BLaER1 (cell line): ENCODE results near the gene TADA2B.

Source experiments
- H3K27ac ChIP-seq: shearing (Covaris generic); formaldehyde crosslinking; 2 replicates; pipeline ENCODE4 v1.8.1; 2022
- H3K27me3 ChIP-seq: shearing (Covaris generic); formaldehyde crosslinking; 2 replicates; pipeline ENCODE4 v1.8.1; 2022
- H3K36me3 ChIP-seq: shearing (Covaris generic); formaldehyde crosslinking; 2 replicates; pipeline ENCODE4 v1.8.1; 2022
- H3K4me1 ChIP-seq: shearing (Covaris generic); formaldehyde crosslinking; 2 replicates; pipeline ENCODE4 v1.8.1; 2022
- H3K4me2 ChIP-seq: shearing (Covaris generic); formaldehyde crosslinking; 2 replicates; pipeline ENCODE4 v1.8.1; 2022
- H3K4me3 ChIP-seq: shearing (Covaris generic); formaldehyde crosslinking; 2 replicates; pipeline ENCODE4 v1.8.1; 2022
- H3K9ac ChIP-seq: shearing (Covaris generic); formaldehyde crosslinking; 2 replicates; pipeline ENCODE4 v1.8.1; 2022
- H3K9me3 ChIP-seq: shearing (Covaris generic); formaldehyde crosslinking; 2 replicates; pipeline ENCODE4 v1.8.1; 2022
- H4K20me1 ChIP-seq: shearing (Covaris generic); formaldehyde crosslinking; 2 replicates; pipeline ENCODE4 v1.8.1; 2022
- Cebpa-rat ChIP-seq: shearing (Covaris generic); IDR thresholded peaks from 2 replicates; pipeline ENCODE4 v1.8.1; 2022

TADA2B gene

DNA sequence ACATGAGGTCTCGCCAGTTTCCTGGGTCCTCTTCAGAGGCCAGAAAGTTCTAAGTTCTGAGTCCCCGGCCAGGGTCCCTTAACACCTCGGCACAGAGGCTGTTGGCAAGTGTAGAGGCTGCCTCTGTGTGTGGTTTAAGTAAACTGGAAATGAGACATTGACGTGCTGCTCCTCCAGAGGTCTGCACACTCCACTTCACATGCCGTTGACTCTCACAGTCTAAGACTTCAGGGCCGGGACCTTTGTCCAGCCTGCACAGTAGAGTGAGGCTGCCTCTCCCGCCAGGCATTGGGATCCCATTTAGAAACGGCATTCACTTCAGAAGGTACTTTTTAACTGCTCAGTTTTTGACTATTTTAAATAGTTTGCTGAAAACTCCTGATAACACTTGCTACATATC, 10.6 kb upstream of the TADA2B start:
- no peak overlapping the region for H3K4me3 ChIP-seq
- H4K20me1 ChIP-seq = peaks cover 71% of the 10 kb centered on the region
- no peaks in the 10 kb centered on the region for H3K27me3 ChIP-seq
- peak overlapping the region; percentile 3; the same call in 1 of the 2 replicates for H3K9ac ChIP-seq
- H3K4me2 ChIP-seq = peak overlapping the region; percentile 59; the same call in 1 of the 2 replicates
- H3K4me1 ChIP-seq = peaks cover 66% of the 10 kb centered on the region
- H3K36me3 ChIP-seq = peaks cover 58% of the 10 kb centered on the region
- H3K9me3 ChIP-seq = no peaks in the 10 kb centered on the region
- H3K27ac ChIP-seq = 0 out of 2 replicates have a peak overlapping the region, but pooled peaks have one; percentile 57
- TF ChIP-seq Cebpa-rat = no peak

DNA sequence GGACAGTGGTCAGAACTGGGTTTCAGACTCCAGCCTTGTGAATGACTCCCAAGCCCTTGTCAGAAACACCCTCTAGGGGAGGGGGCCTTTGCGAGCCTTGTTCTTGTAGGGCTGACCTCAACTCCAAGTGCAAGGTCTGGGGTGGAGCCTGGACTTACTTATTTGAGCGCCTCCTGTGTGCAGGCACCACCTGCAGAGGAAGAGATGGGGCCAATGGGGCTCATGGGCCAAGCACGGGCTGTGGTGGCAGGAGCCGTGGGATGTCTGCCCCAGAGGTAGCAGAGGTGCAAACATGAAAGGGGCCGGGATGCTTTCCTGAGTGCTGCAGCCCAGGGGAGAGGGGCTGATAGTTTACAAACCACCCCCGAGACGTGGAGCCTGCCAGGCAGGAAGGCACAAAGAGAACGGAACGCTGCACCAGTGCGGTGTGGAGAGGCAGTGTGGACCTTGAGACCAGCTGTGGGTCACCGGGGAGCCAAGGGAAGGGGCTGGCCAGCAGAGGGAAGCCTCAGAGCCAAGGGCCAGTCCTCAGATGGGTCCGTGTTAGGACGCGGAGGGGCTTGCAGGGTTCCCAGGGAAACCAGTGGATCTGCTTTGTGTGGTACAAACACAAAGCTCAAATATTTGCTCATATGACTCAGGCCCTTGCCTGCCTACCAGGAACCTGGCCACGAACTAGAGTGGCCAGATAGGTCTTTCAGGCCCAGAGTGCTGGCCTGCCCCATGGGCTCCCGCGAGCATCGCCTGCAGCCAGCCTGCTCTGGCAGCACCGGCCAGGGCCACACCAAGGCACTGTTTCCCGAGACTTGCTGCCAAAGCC, 8.7 kb upstream of the TADA2B start:
- H3K36me3 ChIP-seq = peaks cover 44% of the 10 kb centered on the region
- no peak overlapping the region for H3K4me3 ChIP-seq
- H4K20me1 ChIP-seq = peaks cover 54% of the 10 kb centered on the region
- H3K27me3 ChIP-seq = no peaks in the 10 kb centered on the region
- H3K9me3 ChIP-seq = no peaks in the 10 kb centered on the region
- H3K27ac ChIP-seq = no peak overlapping the region
- H3K4me2 ChIP-seq = no peak overlapping the region
- H3K9ac ChIP-seq = no peak overlapping the region
- peaks cover 51% of the 10 kb centered on the region for H3K4me1 ChIP-seq
- TF ChIP-seq Cebpa-rat = no peak

DNA sequence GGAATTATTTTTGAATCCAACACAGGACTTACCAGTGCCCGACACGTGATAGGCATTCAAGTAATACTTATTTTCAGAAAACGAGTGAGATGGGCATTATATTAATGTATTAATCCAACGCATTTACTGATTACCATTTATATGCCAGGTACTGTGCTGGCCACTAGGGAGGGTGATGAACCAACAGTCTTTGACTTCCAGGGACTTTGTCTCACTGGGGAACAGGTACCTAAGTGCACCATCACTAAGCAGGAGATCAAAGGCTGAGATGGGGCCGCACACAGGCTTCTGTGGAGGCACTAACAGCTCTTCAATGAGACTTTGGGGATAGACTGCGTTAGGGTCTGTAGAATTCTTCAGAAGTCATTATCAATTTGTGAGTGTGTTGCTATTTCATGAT, 5.7 kb upstream of the TADA2B start:
- Histone ChIP-seq H3K36me3 (peaks cover 15% of the 10 kb centered on the region), H3K9me3 (no peaks in the 10 kb centered on the region), H3K4me3 (no peak overlapping the region), H3K27ac (no peak overlapping the region), H4K20me1 (peaks cover 35% of the 10 kb centered on the region), H3K9ac (no peak overlapping the region), H3K4me2 (no peak overlapping the region), H3K4me1 (peaks cover 31% of the 10 kb centered on the region), H3K27me3 (peaks cover 9% of the 10 kb centered on the region)
- no peak for TF ChIP-seq Cebpa-rat

DNA sequence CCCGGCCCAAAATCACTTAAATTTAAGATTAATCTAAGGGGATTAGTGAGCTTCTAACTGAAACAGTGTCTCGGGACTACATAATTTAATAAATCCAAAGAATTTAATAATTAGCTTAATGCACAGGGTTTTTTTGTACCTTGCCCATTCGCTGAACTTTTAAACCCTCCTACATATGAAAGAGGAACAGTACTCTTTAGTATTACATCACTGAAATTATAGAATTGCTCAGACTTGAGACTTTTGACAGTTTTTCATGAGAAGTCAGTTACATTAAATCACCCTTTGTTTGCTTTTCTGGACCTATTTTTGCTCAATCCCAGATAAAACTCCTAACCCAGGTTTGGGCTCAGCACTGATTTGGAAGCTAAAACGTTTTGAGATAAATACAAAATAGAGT, 2.4 kb upstream of the TADA2B start:
- no peak overlapping the region for H3K4me3 ChIP-seq
- no peaks in the 10 kb centered on the region for H3K9me3 ChIP-seq
- H3K27ac ChIP-seq = no peak overlapping the region
- H3K4me1 ChIP-seq = peaks cover 32% of the 10 kb centered on the region
- no peak overlapping the region for H3K4me2 ChIP-seq
- H3K36me3 ChIP-seq = no peaks in the 10 kb centered on the region
- no peak for TF ChIP-seq Cebpa-rat
- no peak overlapping the region for H3K9ac ChIP-seq
- peaks cover 10% of the 10 kb centered on the region for H3K27me3 ChIP-seq
- peaks cover 35% of the 10 kb centered on the region for H4K20me1 ChIP-seq

DNA sequence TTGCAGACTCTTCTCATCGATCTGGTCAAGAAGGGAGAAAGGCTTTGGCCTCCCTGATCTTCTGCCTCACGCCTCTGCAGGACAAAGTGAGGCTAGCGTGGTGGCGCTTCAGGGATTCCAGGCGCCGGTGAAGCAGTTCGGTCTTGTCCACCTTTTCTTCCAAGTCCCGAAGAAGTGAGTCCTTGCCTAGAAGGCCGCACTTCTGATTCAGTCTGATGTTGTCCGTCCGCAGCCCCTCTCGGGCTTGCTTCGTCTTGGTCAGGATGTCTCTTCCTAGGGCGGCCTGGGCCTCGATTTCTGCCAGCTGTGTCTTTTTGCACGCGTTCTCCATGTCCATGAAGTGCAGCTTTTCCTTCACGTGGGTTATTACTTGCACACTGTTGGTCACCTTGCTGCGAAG, 1.9 kb upstream of the TADA2B start:
- no peak for TF ChIP-seq Cebpa-rat
- H3K27me3 ChIP-seq = peaks cover 10% of the 10 kb centered on the region
- H3K36me3 ChIP-seq = no peaks in the 10 kb centered on the region
- H3K4me2 ChIP-seq = no peak overlapping the region
- no peak overlapping the region for H3K9ac ChIP-seq
- no peaks in the 10 kb centered on the region for H3K9me3 ChIP-seq
- H3K4me3 ChIP-seq = no peak overlapping the region
- H4K20me1 ChIP-seq = peaks cover 39% of the 10 kb centered on the region
- no peak overlapping the region for H3K27ac ChIP-seq
- H3K4me1 ChIP-seq = peaks cover 37% of the 10 kb centered on the region

DNA sequence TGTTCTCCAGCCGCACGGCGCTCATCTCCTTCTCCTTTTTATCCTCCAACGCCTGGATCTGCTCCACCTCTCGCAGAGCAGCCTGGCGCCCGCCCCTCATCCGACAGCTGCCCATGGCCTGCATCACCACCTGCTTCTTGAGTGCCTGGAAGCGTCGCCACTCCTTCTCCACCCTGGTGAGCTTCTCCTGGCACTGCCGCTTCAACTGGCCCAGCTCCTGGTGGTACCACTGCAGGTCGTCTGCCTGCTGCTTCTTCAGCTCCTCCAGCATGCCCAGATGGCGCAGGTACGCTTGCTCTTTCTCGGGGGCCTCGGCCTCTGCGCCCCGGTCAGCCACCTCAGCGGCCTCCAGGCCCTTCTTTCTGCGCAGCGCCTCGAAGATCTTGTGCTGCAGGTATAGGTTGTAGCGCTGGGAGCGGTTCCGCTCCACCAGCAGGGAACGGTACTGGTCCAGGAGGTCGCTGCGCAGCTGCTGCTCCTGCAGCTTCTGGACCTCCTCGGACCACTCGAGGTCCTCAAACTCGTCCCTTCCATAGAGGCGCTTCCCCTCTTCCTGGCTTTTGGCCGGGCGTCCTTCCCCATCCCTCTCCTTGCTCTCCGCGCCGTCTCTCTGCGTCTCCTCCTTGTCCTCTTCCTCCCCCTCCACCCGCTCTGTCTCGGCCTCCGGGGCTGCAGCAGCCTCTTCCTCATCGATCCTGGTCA, 1.2 kb upstream of the TADA2B start:
- H3K4me3 ChIP-seq = peak overlapping the region; percentile 100
- H3K27ac ChIP-seq = no peak overlapping the region
- H3K36me3 ChIP-seq = no peaks in the 10 kb centered on the region
- H4K20me1 ChIP-seq = peaks cover 47% of the 10 kb centered on the region
- no peaks in the 10 kb centered on the region for H3K9me3 ChIP-seq
- peaks cover 10% of the 10 kb centered on the region for H3K27me3 ChIP-seq
- peak overlapping the region; percentile 66 for H3K9ac ChIP-seq
- no peak for TF ChIP-seq Cebpa-rat
- peak overlapping the region; percentile 96 for H3K4me2 ChIP-seq
- peaks cover 44% of the 10 kb centered on the region for H3K4me1 ChIP-seq

DNA sequence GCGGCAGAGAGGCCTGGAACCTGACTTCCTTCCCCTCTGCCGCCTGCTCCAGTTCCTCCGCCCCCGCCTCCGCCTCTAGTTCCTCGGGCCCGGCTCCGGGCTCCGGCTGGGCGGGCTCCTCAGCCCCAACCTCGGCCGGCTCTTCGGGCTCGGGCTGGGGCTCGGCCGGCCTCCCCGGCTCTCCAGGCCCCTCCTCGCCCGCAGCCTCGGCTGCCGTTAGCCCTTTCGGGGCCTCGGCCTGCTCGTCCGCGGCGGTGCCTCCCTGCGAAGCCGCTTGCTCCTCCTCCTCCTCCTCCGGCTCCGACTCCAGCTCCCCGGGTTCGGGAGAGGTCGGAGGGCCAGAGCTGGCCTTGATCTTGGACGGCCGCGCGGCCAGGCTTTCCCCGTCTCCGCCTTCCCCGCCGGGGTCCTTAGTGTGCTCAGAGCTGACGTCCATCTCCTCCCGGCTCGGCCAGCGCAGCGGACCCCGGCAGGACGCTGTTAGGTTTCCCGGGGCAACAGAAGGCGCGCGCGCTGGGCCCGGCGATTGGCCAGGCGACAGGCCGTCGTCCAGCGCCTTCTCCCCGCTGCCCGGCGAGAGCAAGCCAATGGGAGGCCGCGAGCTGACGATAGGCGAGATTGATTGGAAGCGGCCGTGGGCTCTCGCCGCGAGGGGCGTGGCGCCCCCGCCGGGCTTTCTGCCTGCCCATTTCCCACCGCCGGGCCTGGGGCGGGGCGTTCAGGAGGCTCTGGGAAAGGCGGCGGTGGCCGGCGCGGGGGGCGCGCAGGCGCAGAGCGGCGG, 479 bp upstream of the TADA2B start:
- Histone ChIP-seq H3K27ac (no peak overlapping the region), H3K9ac (peak overlapping the region; percentile 66), H3K4me1 (peaks cover 51% of the 10 kb centered on the region), H3K4me2 (peak overlapping the region; percentile 96), H3K4me3 (peak overlapping the region; percentile 100), H4K20me1 (peaks cover 54% of the 10 kb centered on the region), H3K36me3 (no peaks in the 10 kb centered on the region), H3K9me3 (no peaks in the 10 kb centered on the region), H3K27me3 (peaks cover 10% of the 10 kb centered on the region)
- TF ChIP-seq Cebpa-rat = no peak

DNA sequence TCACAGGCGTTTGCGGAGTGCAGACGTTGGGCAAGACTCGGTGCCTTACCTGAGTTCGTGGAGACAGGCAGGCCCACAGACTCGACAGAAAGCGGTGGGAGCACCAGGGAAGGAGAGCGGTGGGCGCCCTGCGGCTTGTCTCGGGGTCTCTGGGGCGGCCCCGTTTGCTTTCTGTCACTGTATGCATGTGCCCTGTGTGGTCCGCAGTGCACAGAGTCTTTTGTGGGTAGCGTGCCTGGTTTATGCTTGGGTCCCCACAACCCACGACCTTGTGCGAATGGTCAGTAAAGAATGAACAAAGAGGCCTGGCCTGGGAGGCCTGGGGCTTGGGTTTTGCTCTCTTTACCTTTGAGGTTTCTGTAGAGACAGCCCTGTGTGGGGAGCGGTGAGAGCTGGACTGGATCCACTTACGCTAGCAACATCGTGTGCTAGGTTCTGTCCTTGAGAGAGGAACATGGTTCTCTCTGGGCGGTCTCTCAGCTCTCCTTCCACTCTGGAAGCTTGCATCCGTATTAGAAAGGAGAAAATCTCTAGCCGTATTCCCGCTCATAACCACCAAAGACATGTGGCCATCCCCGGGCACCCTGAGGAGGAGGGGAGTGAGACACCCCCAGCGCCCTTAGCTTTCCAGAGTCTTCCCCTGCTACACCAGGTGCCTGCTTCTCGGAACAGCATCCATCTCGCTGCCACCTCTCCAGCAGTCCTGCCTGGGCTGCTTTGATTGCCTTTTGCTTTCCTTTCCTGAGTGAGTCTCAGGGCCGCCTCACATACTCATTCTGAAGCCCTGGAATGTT, 1.2 kb downstream of the TADA2B start:
- Histone ChIP-seq H3K4me1 (peaks cover 64% of the 10 kb centered on the region), H3K27me3 (peaks cover 10% of the 10 kb centered on the region)

DNA sequence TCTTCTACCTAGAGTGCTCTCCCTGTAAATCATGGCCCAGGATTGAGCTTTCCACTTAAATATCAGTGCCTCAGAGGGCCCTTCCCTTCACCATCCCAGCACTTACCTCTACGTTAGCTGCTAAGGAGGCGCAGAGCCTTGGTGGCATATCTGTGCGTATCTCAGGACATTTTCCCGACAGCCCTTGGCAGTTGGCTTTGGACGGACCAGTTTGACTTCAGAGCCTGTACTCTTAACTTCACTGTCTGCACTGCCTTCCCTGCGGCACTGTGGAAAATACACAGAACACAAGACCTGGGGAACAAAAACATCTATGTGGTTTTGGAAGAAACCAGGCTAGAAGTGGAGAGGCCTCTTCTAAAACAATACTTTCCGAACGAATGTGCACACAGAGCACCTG, 2.4 kb downstream of the TADA2B start:
- Histone ChIP-seq H3K4me1 (peaks cover 76% of the 10 kb centered on the region), H3K9me3 (no peaks in the 10 kb centered on the region), H3K9ac (peak overlapping the region; percentile 97), H3K4me2 (peak overlapping the region; percentile 100), H3K4me3 (peak overlapping the region; percentile 100), H3K27ac (peak overlapping the region; percentile 94), H4K20me1 (peaks cover 83% of the 10 kb centered on the region), H3K36me3 (peaks cover 27% of the 10 kb centered on the region), H3K27me3 (peaks cover 10% of the 10 kb centered on the region)
- no peak for TF ChIP-seq Cebpa-rat

More for the DNA sequence above, 1.2 kb downstream of the TADA2B start:
- TF ChIP-seq Cebpa-rat = no peak
- peaks cover 15% of the 10 kb centered on the region; the same call in 1 of the 2 replicates for H3K36me3 ChIP-seq
- peak overlapping the region; percentile 100 for H3K4me2 ChIP-seq
- H3K9ac ChIP-seq = peak overlapping the region; percentile 97
- H3K9me3 ChIP-seq = no peaks in the 10 kb centered on the region
- H3K27ac ChIP-seq = peak overlapping the region; percentile 94
- H4K20me1 ChIP-seq = peaks cover 70% of the 10 kb centered on the region
- peak overlapping the region; percentile 100 for H3K4me3 ChIP-seq
